ENCODE measurements around the gene WBP2.

WBP2 gene

GRCh38 chr17:75855310-75856061 lies at the start of gene WBP2:
Gene WBP2 (minus strand): TSS chr17:75855335. CDS start chr17:75855297, 38 bp downstream.
- peak; percentile 100 for DNase-seq (ENCODE audit: low spot score)

- DNase-seq (ENCODE audit: low spot score): no peak
Measured at GRCh38 chr17:75902406-75902805, 47.3 kb upstream of the WBP2 start.

- DNase-seq (ENCODE audit: low spot score): no peak
Measured at GRCh38 chr17:75901727-75902126, 46.6 kb upstream of the WBP2 start.

- no peak for DNase-seq (ENCODE audit: low spot score)
Measured at GRCh38 chr17:75900691-75901533, 45.8 kb upstream of the WBP2 start.

- DNase-seq (ENCODE audit: low spot score): no peak
Measured at GRCh38 chr17:75899767-75900468, 44.8 kb upstream of the WBP2 start.

- DNase-seq (ENCODE audit: low spot score): no peak
Measured at GRCh38 chr17:75899353-75899752, 44.2 kb upstream of the WBP2 start.

- no peak for DNase-seq (ENCODE audit: low spot score)
Measured at GRCh38 chr17:75898791-75899190, 43.7 kb upstream of the WBP2 start.

- no peak for DNase-seq (ENCODE audit: low spot score)
Measured at GRCh38 chr17:75898065-75898464, 42.9 kb upstream of the WBP2 start.

- DNase-seq (ENCODE audit: low spot score): no peak
Measured at GRCh38 chr17:75897160-75898019, 42.3 kb upstream of the WBP2 start.

- peak; percentile 84 for DNase-seq (ENCODE audit: low spot score)
Measured at GRCh38 chr17:75896415-75897159, 41.5 kb upstream of the WBP2 start, which contains the start of gene TRIM65. Gene TRIM65 (minus strand): TSS chr17:75896951. CDS start chr17:75896937, 14 bp downstream.

- peak; percentile 73 for DNase-seq (ENCODE audit: low spot score)
Measured at GRCh38 chr17:75895370-75896155, 40.4 kb upstream of the WBP2 start.

- no peak for DNase-seq (ENCODE audit: low spot score)
Measured at GRCh38 chr17:75894049-75894733, 39.1 kb upstream of the WBP2 start.

GRCh38 chr17:75893305-75894048 lies 38.3 kb upstream of the WBP2 start:
- no peak for DNase-seq (ENCODE audit: low spot score)

GRCh38 chr17:75892556-75893224 lies 37.6 kb upstream of the WBP2 start:
- no peak for DNase-seq (ENCODE audit: low spot score)

- no peak for DNase-seq (ENCODE audit: low spot score)
Measured at GRCh38 chr17:75891605-75892555, 36.7 kb upstream of the WBP2 start.

- no peak for DNase-seq (ENCODE audit: low spot score)
Measured at GRCh38 chr17:75891022-75891604, 36.0 kb upstream of the WBP2 start.

Measured in RKO (cell line).